GM15510 (cell line): Measurements from ENCODE around the gene TF.

Source experiments
- POLR2A ChIP-seq: IDR thresholded peaks from 3 replicates; pipeline ENCODE4 v1.6.1; 2011; ENCODE audit warnings: borderline replicate concordance; ENCODE audit not compliant: insufficient read length; ENCODE audit errors: extremely low read depth

Gene TF

DNA sequence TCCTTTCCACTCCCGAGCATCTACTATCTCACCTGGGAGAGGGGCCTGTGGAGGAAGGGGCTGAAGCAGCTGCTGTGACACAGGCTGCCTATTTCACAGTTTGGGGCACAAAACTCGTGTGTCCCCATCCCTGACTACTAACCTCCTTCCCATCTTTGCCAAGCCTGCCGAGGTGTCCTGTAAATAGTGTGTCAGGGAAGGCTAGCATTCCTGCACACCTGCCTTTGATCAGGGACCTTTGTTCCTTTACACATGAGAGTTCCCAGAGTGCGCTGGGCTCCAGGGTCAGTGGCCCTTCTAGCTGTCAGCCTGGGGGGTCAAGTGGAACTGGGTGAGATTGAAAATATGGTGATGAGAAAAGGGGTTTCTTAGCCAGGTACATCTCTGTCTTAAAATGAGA, 13.0 kb upstream of the TF start:
- TF ChIP-seq POLR2A: no peak

DNA sequence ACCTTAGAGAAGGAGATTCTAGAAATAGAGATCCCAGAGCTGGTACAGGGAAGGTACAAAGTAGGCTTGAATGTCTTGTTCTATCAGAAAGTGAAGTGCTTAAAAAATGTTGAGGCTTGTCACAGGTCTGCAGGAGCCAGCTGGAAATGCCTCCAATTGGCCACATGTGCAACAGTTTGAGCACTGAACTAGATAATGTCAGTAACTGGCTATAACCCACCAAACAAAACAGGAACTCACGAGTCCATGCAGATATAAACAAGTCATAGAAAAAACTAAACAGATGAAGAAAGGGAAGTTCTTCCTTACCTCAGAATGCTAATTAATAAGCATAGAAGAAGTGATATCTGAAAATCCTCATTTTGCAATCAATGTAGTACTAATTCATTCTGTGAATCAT, 11.9 kb upstream of the TF start:
- no peak for TF ChIP-seq POLR2A

DNA sequence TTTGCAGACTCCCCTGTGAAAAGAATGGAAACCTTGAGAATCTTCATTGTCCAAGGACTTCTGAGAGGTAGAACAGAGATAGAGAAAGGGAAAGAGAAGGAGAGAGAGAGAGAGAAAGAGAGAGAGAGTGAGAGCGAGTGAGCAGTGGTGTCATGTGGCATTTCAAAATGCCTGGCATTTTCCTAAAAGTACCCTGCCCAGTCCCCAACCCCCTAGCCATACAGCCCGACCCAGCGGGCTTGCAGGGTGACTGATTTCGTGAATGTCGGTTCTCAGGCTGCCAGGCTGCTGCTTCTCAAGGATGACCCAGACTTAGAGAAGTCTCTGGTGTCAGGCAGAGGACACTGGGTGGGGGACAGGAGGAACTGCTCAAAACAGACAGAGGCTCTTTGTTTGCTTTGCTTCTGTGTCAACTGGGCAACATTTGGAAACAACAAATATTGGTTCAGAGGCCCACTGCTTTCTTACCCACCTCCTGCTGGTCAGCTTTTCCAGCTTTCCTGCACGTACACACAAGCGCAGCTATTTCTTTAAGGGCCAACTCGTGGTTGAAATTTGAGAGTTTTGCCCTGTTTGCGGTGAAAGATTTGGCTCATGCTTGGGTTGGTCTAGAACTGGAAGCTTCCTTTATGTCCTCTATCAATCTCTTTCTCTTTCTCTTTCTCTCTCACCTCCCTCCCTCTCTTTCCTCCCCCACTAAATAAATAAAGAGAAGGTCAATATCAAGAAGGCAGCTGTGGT, 3.7 kb upstream of the TF start:
- no peak for TF ChIP-seq POLR2A

DNA sequence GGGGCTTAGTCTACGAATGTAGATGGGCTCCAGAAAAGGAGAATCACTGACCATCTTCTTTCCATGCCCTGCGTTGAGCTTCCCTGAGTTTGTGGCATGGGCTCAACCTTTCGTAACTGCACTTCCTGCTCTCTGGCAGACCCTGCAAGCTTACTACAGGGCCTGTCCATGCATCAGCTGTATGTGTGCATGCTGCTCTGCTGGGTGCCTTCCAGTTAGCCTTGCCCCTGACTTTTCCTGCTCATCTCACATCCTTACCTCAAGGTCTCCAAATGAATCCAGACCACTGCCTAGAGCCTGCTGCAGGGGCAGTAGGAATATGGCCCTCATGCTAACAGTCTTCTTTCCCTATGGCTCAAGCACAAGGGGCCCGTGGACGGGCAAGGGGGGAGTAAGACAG, 2.0 kb upstream of the TF start:
- no peak for TF ChIP-seq POLR2A

DNA sequence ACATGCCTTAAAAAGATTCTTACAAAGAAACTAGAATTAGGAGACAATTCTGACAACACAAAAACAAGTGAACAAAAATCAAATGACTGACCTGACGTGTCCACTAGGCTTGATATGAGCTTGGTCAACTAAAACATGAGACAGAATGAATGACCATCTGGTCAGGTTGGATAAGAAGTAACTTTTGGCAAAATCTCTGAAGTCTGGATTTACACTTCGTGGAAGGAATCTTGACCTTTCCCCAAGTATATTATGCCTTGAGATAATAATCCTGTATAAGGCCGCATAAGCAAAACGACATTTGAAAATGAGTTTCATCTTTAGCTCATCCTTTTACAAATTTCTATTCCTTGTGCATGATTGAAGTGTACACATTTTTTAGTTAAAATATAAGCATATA, 1.1 kb upstream of the TF start:
- TF ChIP-seq POLR2A: no peak

DNA sequence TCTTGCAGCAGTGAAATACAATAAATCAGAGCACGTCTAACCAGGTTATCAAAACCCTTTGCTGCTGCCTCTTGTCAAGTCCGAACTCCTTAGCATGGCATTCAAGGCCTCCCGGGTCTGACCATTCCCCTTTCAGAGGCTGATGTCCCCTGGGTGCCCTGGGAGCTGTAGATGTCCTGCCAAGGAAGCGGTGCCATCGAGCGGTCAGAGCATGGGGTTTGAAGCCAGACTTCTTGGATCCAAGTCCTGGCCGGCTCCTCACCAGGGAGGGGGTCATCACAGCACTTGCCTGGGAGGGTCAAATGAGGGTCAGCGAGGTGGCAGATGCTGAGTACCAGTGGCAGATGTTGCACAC, 496 bp downstream of the TF start:
- TF ChIP-seq POLR2A: no peak

DNA sequence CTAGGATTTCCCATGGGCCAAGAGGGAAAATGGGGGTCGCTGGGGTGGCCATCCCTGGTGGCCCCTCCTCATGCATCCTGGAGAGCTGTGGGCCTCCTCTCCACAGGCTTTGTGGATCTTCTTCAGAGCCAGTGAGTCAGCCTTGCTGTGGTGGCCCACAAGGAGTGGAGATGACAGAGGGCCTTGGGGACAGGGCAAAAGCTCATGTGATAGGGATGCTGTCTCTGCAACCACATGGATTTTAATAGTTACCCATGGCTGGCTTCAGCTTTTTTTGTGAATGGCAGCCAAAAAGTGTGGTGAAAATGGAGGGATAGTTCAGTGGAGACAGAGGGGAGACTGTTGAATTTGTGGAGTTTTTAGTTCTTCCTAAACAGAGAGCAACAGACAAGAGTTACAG, 1.2 kb downstream of the TF start:
- no peak for TF ChIP-seq POLR2A

DNA sequence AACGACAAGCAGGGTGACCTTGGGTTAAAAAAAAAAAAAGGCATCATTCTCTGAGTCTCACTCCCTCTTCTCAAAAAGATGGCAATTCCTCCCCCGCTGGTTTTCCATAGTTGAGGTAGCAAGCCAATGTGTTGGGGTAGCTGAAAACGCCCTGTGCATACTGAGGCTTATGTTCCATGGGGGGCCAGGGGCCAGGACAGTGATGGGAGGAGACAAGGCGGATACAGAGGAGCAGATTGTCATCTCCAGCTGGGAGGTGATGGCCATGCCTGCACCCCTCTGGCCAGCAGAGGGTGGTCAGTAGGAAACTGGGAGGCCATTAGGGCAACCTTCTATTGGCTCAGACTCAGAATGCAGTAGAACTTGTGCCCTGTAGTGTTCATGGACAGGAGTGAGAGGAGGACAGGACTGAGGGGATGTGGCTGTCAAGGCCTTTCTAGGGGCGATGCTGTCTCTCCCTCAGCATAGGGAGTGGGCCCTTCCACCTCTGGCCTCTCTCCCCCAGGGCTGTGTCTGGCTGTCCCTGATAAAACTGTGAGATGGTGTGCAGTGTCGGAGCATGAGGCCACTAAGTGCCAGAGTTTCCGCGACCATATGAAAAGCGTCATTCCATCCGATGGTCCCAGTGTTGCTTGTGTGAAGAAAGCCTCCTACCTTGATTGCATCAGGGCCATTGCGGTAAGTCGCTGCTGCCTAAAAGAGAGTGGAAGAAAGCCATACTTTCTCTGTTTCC, 1.9 kb downstream of the TF start:
- no peak for TF ChIP-seq POLR2A

DNA sequence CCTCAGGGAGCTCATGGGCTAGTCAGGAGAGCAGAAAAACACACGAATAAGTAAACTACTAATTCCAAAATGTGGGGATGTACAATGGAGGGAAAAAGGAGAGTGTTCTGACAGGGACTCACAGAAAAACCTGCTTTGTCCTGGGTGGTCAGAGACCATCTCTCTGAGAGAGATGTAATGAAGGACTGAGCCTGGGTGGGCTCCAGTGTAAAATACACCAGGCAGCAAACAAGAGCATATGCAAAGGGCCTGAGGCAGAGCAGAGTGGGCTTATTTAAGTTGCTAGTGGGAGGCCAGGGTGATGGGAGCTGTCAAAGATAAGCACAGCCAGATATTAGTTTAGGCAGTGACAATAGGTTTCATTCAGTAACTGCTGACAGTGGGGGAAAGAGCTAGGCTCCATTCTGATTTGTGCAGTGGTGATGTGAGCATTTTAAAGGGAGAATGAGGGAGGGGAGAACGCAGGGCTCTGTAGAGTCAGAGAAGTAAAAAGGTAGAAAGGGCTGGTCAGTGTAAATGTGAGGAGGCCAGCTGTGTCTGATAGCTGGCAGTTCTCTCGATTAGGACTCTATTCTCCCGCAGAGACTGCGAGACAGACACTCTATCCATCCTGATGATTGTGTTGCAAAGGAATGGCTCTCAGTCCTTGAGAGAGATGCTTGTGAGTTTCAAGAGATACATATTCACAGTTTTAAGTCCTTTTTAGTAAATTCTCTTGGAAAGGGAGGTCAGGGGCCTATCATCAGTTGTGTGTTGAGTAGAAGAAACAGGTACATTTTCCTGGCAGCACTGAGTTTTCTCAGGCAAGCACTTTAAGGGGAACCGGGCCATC, 3.5 kb downstream of the TF start:
- TF ChIP-seq POLR2A: no peak

DNA sequence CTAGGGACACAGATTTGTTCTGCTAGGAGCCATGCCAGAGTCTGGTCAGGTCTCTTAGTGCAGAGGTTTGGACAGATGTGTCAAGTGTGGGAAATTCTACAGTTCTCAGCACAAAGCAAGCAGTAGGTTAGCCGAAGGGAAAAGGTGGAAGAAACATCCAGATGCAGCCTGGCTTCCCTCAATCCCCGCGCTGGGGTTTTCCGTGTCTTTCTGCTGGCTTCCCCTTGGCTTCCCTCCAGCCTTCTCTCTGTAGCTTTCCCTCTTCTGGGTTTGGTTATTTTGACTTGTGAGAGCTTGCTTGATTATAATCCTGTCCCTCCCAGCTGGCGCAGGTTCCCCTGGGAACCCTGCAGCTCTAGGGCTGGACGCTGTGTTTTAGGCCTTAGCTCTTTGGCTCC, 4.1 kb downstream of the TF start:
- TF ChIP-seq POLR2A: no peak

DNA sequence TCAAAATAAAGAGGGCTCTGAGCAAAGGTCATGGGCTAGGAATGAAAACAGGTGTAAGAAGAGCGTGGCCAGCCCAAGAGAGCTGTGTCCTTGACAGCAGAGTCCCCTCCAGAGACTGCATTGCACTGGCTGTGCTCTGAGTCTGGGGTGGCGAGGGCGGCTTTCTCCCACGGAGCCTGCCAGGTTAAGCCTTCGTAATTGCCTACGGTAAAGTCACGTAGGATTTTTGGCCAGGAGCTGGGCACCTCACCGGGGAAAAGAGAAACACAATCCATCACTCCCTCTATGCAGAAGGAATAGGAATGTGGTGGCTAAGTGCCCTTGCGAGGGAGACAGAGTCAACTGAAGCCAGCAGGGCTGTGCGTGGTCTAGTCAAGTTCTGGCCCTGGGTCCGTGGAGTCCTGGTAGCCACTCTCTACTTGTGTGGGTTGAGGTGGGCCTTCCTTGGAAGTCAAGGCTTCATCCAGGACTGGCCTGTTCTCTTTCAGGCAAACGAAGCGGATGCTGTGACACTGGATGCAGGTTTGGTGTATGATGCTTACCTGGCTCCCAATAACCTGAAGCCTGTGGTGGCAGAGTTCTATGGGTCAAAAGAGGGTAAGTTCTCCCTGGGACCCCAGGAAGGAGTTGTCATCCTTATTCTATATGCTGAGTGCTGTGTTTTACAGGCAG, 7.0 kb downstream of the TF start:
- no peak for TF ChIP-seq POLR2A

DNA sequence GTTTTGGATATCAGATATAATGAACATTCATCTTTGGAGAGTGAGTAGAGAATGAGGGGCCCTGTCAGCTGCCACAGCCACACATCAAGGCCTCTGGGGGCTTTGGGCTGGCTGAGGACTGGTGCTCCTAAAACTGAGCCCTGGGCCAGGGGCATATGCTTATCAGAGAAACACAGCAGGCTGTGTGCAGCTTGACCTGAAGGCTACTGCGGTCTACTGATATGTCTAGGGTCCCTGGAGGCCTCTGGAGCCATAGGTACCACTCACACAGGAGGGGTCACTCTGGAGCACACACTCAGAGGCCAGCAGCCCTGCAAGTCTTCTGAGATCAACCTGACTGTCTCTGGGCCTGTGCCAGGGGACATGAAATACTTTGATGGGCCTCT, 7.6 kb downstream of the TF start:
- TF ChIP-seq POLR2A: no peak

DNA sequence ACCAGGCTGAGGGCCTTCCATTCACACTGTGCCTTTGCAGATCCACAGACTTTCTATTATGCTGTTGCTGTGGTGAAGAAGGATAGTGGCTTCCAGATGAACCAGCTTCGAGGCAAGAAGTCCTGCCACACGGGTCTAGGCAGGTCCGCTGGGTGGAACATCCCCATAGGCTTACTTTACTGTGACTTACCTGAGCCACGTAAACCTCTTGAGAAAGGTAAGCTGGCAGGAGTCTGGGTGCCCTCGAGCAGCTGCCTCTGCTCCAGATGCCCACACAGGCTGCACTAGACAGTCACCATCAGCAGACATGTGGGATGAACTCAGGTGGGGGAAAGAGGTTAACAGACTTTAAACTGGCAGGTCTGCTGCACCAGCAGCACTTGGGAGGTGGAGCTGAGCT, 8.3 kb downstream of the TF start:
- TF ChIP-seq POLR2A: no peak

DNA sequence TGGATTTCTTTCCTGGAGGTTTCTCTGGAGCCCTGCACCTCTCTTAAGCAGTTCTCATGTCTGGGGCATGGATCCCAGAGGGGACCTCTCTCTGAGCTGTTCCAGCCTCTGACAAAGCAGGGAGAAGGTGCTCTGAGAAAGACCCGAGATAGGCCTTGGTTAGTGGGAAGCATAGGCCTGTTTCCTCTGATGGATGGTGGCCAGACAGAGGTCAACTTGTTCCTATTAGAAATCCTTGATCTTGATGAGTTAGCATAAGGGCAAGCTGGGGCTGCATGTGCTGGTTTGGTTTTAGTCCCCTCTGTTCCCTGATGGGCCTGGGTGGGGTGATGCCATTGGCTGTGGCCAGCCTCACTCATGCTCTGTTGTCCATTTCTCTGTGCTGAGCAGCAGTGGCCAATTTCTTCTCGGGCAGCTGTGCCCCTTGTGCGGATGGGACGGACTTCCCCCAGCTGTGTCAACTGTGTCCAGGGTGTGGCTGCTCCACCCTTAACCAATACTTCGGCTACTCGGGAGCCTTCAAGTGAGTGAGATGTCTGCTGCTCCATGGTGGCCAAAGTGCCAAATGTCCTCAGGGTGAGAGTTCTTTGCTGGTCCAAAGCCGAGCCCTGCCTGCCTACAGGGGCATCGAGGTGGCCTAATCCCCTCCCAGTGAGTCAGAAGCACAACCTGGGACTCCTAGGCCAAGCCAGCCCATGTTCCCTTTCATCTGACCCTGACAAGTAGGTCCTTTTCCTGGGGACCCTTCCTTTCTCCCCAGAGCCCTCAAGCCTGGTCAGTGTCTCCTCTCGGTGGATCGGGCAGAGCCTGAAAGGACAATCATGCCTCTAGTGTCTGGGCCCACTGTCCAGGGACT, 9.0 kb downstream of the TF start:
- no peak for TF ChIP-seq POLR2A
